H1 (cell line): ENCODE results near the gene RPS6KA4. TPM values are rescaled to one million over a fixed set of nuclear protein-coding genes. Genes with fewer than 3 reads are reported as not detected.

Experiments
- ASH2L ChIP-seq: fragments of 200-600, 300-600 bp; sonication (generic); IDR thresholded peaks from one replicate; pipeline ENCODE4 v1.7.1; 2017; ENCODE audit warnings: low read length
- CEBPB ChIP-seq: IDR thresholded peaks from 2 replicates; pipeline ENCODE4 v1.6.1; 2012; ENCODE audit warnings: low read depth, low read length
- KDM4A ChIP-seq: IDR thresholded peaks from one replicate; pipeline ENCODE4 v1.7.1; 2012; ENCODE audit warnings: low read depth, mild to moderate bottlenecking, moderate library complexity, low read length, inconsistent platforms; ENCODE audit not compliant: severe bottlenecking
- SP2 ChIP-seq: IDR thresholded peaks from 2 replicates; pipeline ENCODE4 v1.6.1; 2012; ENCODE audit warnings: mild to moderate bottlenecking, low read length, inconsistent platforms
- SUZ12 ChIP-seq: fragments of 200-600 bp; sonication (generic); IDR thresholded peaks from 2 replicates; pipeline ENCODE4 v1.6.1; 2012; ENCODE audit warnings: mild to moderate bottlenecking, inconsistent platforms, low read length, moderate library complexity, mixed read lengths
- TAF7 ChIP-seq: optimal IDR thresholded peaks from 2 replicates; pipeline ENCODE3; 2011; ENCODE audit warnings: low read depth, mild to moderate bottlenecking, inconsistent platforms, low read length, moderate library complexity, borderline replicate concordance
- TBP ChIP-seq: IDR thresholded peaks from 2 replicates; pipeline ENCODE4 v1.6.1; 2011; ENCODE audit warnings: low read depth, low read length, improper control_type of control experiment
- ZNF274 ChIP-seq: IDR thresholded peaks from 2 replicates; pipeline ENCODE4 v1.7.0; 2012; ENCODE audit warnings: low read length, borderline replicate concordance; ENCODE audit errors: extremely low read depth
- polyA plus RNA-seq, 7 experiments: library from polyadenylated mRNA; depleted of rRNA in 3 of 7; stranded (reverse) in 5 of 7; unstranded in 2 of 7; fragments of >200 nt in 5 of 7; fragments of 200-250 nt in 2 of 7; gene quantifications; 1 replicate in 5 of 7; 2 replicates in 1 of 7; 4 replicates in 1 of 7; pipeline versions ENCODE4 v1.2.1 to v1.2.3, GENCODE V29; 2011 to 2013; ENCODE audit warnings: missing spikeins in 2 of 7, mixed read lengths in 2 of 7
- total RNA-seq: library from RNA; stranded (reverse); fragmentation: NEBNext Ultra II Directional; extraction: Animal tissue kit (Norgen Biotek cat#: 25700); gene quantifications from 2 replicates; pipeline ENCODE4 v1.2.1, GENCODE V29; 2021
- TF ChIP-seq, protein P1 (sequence below): fragments of 300-600 bp; sonication (generic); IDR thresholded peaks from 2 replicates; pipeline ENCODE4 v1.7.1; 2012; ENCODE audit warnings: low read length, moderate library complexity, mild to moderate bottlenecking, inconsistent platforms; ENCODE audit not compliant: insufficient replicate concordance

Gene RPS6KA4
- total and polyA plus RNA-seq, 2 of the 8 experiments (the other 6 are each of a cell fraction or from before 2014, with no cell fraction given), result 8.2 to 12.6 TPM

DNA sequence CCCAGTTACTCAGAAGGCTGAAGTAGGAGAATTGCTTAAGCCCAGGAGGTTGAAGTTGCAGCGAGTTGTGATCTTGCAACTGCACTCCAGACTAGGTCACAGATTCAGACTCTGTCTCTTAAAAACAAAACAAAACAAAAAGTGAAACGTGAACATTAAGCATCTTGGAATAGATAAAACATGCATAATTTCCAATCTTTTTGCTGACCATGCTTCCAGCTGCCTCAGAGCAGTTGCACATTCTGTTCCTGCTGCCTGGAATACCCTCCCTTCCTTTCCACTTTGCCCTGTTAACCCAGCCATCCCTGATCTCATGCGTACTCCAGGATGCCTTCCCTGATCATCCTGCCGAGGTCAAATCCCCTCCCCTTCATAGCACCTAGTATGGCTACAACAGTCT is 19.7 kb upstream of the RPS6KA4 start (continued):
- TF ChIP-seq CEBPB (no peak), TBP (no peak), ZNF274 (no peak), KDM4A (no peak), SP2 (no peak), ASH2L (no peak), TAF7 (no peak), SUZ12 (no peak)
- TF ChIP-seq, protein P1, sequence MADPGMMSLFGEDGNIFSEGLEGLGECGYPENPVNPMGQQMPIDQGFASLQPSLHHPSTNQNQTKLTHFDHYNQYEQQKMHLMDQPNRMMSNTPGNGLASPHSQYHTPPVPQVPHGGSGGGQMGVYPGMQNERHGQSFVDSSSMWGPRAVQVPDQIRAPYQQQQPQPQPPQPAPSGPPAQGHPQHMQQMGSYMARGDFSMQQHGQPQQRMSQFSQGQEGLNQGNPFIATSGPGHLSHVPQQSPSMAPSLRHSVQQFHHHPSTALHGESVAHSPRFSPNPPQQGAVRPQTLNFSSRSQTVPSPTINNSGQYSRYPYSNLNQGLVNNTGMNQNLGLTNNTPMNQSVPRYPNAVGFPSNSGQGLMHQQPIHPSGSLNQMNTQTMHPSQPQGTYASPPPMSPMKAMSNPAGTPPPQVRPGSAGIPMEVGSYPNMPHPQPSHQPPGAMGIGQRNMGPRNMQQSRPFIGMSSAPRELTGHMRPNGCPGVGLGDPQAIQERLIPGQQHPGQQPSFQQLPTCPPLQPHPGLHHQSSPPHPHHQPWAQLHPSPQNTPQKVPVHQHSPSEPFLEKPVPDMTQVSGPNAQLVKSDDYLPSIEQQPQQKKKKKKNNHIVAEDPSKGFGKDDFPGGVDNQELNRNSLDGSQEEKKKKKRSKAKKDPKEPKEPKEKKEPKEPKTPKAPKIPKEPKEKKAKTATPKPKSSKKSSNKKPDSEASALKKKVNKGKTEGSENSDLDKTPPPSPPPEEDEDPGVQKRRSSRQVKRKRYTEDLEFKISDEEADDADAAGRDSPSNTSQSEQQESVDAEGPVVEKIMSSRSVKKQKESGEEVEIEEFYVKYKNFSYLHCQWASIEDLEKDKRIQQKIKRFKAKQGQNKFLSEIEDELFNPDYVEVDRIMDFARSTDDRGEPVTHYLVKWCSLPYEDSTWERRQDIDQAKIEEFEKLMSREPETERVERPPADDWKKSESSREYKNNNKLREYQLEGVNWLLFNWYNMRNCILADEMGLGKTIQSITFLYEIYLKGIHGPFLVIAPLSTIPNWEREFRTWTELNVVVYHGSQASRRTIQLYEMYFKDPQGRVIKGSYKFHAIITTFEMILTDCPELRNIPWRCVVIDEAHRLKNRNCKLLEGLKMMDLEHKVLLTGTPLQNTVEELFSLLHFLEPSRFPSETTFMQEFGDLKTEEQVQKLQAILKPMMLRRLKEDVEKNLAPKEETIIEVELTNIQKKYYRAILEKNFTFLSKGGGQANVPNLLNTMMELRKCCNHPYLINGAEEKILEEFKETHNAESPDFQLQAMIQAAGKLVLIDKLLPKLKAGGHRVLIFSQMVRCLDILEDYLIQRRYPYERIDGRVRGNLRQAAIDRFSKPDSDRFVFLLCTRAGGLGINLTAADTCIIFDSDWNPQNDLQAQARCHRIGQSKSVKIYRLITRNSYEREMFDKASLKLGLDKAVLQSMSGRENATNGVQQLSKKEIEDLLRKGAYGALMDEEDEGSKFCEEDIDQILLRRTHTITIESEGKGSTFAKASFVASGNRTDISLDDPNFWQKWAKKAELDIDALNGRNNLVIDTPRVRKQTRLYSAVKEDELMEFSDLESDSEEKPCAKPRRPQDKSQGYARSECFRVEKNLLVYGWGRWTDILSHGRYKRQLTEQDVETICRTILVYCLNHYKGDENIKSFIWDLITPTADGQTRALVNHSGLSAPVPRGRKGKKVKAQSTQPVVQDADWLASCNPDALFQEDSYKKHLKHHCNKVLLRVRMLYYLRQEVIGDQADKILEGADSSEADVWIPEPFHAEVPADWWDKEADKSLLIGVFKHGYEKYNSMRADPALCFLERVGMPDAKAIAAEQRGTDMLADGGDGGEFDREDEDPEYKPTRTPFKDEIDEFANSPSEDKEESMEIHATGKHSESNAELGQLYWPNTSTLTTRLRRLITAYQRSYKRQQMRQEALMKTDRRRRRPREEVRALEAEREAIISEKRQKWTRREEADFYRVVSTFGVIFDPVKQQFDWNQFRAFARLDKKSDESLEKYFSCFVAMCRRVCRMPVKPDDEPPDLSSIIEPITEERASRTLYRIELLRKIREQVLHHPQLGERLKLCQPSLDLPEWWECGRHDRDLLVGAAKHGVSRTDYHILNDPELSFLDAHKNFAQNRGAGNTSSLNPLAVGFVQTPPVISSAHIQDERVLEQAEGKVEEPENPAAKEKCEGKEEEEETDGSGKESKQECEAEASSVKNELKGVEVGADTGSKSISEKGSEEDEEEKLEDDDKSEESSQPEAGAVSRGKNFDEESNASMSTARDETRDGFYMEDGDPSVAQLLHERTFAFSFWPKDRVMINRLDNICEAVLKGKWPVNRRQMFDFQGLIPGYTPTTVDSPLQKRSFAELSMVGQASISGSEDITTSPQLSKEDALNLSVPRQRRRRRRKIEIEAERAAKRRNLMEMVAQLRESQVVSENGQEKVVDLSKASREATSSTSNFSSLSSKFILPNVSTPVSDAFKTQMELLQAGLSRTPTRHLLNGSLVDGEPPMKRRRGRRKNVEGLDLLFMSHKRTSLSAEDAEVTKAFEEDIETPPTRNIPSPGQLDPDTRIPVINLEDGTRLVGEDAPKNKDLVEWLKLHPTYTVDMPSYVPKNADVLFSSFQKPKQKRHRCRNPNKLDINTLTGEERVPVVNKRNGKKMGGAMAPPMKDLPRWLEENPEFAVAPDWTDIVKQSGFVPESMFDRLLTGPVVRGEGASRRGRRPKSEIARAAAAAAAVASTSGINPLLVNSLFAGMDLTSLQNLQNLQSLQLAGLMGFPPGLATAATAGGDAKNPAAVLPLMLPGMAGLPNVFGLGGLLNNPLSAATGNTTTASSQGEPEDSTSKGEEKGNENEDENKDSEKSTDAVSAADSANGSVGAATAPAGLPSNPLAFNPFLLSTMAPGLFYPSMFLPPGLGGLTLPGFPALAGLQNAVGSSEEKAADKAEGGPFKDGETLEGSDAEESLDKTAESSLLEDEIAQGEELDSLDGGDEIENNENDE, result no peak
